ENCODE measurements around the gene RTP3. TPM values are rescaled to one million over a fixed set of nuclear protein-coding genes. Genes with fewer than 3 reads are reported as not detected.
A peak's percentile ranks its signal among the peaks of the same experiment; 100 is the strongest.

RTP3 gene
- total and polyA plus RNA-seq, 2 of the 8 experiments (the other 6 are each of a cell fraction or from before 2014, with no cell fraction given): 0.08 TPM; not detected in 1

- TF ChIP-seq TBP (IDR thresholded peaks at IDR 0.05; ENCODE audit: low read depth, low read length) (peak; percentile 41; the same call in 1 of the 2 replicates), SIX5 (IDR thresholded peaks at IDR 0.05; ENCODE audit: low read depth, low read length) (no peak)
Measured at GRCh38 chr3:46545818-46546630, 48.2 kb downstream of the RTP3 start (continued).
